Measurements from ENCODE around the gene PLCB1.

Gene PLCB1

GRCh38 chr20:8401556-8401955 is 269.5 kb downstream of the PLCB1 start:
- H3K27ac Mint-ChIP-seq, result no peak overlapping the region
- no peaks in the 10 kb centered on the region for H3K27me3 Mint-ChIP-seq (ENCODE audit: low read depth, poor library complexity)
- no peaks in the 10 kb centered on the region for H3K9me3 Mint-ChIP-seq
- H3K4me1 Mint-ChIP-seq, result no peaks in the 10 kb centered on the region
- no peak for TF ChIP-seq CTCF (IDR thresholded peaks at IDR 0.05)
- no peaks in the 10 kb centered on the region for H3K36me3 Mint-ChIP-seq (ENCODE audit: low read depth)
- H3K4me3 Mint-ChIP-seq, result no peak overlapping the region
- DNase-seq, result no peak

- no peak for DNase-seq
- Mint-ChIP-seq H3K27ac (no peak overlapping the region), H3K9me3 (peaks cover 4% of the 10 kb centered on the region), H3K4me3 (no peak overlapping the region), H3K4me1 (no peaks in the 10 kb centered on the region), H3K27me3 (ENCODE audit: low read depth, poor library complexity) (no peaks in the 10 kb centered on the region), H3K36me3 (ENCODE audit: low read depth) (no peaks in the 10 kb centered on the region)
- TF ChIP-seq CTCF (IDR thresholded peaks at IDR 0.05), result no peak
Observed at GRCh38 chr20:8402798-8403197, 270.7 kb downstream of the PLCB1 start.

GRCh38 chr20:8404912-8405635 is 273.0 kb downstream of the PLCB1 start:
- no peak overlapping the region for H3K27ac Mint-ChIP-seq
- H3K9me3 Mint-ChIP-seq, result peaks cover 4% of the 10 kb centered on the region
- no peak for DNase-seq
- no peak overlapping the region for H3K4me3 Mint-ChIP-seq
- H3K36me3 Mint-ChIP-seq (ENCODE audit: low read depth), result no peaks in the 10 kb centered on the region
- no peaks in the 10 kb centered on the region for H3K4me1 Mint-ChIP-seq
- no peaks in the 10 kb centered on the region for H3K27me3 Mint-ChIP-seq (ENCODE audit: low read depth, poor library complexity)
- no peak for TF ChIP-seq CTCF (IDR thresholded peaks at IDR 0.05)

DNA sequence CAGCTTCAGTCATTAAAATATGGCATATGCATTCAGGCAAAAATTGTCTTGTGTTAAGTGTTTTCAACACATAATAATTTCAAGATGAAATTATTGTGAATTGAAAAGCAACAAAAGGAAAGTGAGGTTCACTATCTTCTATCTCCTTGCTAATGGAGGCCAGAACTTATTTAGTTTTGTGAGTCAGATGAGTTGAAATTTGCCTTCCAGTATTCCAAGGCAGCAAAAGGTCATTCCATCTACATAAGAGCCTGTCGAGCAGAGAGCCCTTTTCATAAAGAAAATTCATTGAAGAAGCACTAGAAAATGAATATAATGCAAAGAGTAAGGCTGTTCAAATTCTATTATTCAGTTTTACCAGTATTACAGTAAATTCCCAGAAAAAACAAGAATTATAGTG is 274.3 kb downstream of the PLCB1 start:
- Mint-ChIP-seq H3K9me3 (peaks cover 4% of the 10 kb centered on the region), H3K4me1 (peaks cover 5% of the 10 kb centered on the region), H3K27ac (no peak overlapping the region), H3K4me3 (no peak overlapping the region), H3K27me3 (ENCODE audit: low read depth, poor library complexity) (no peaks in the 10 kb centered on the region), H3K36me3 (ENCODE audit: low read depth) (no peaks in the 10 kb centered on the region)
- DNase-seq, result no peak
- TF ChIP-seq CTCF (IDR thresholded peaks at IDR 0.05), result no peak

- H3K4me1 Mint-ChIP-seq, result peaks cover 5% of the 10 kb centered on the region
Observed at GRCh38 chr20:8408587-8409307, 276.7 kb downstream of the PLCB1 start.

More at GRCh38 chr20:8408587-8409307, 276.7 kb downstream of the PLCB1 start:
- no peak overlapping the region for H3K4me3 Mint-ChIP-seq
- no peak for DNase-seq
- H3K27ac Mint-ChIP-seq, result no peak overlapping the region
- H3K36me3 Mint-ChIP-seq (ENCODE audit: low read depth), result no peaks in the 10 kb centered on the region
- no peak for TF ChIP-seq CTCF (IDR thresholded peaks at IDR 0.05)
- peaks cover 4% of the 10 kb centered on the region for H3K9me3 Mint-ChIP-seq
- no peaks in the 10 kb centered on the region for H3K27me3 Mint-ChIP-seq (ENCODE audit: low read depth, poor library complexity)
